Right cardiac atrium (tissue), 5 donors: ENCODE results near the gene UMPS. TPM values are rescaled to one million over a fixed set of nuclear protein-coding genes. Genes with fewer than 3 reads are reported as not detected.

Experiments
- ATAC-seq, 2 donors: fragments of 200-7000 bp; cut with Tn5 transposase; one replicate each; pipeline versions ENCODE4 v1.8.0 to v1.9.1; 2020; ENCODE audit warnings: moderate library complexity in 2 of 2, mild to moderate bottlenecking in 1 of 2
- DNase-seq, 3 donors: peaks; one replicate each; pipeline ENCODE4 v3.0.0-alpha.2; 2020
- H3K27ac ChIP-seq: one replicate; pipeline ENCODE4 v1.5.1; 2013; ENCODE audit warnings: mild to moderate bottlenecking, low read length, control low read depth, moderate library complexity
- H3K27me3 ChIP-seq: one replicate; pipeline ENCODE4 v1.6.1; 2013; ENCODE audit not compliant: control insufficient read depth, insufficient read depth
- H3K4me1 ChIP-seq: one replicate; pipeline ENCODE4 v1.6.1; 2013; ENCODE audit warnings: low read length; ENCODE audit not compliant: control insufficient read depth, insufficient read depth
- H3K4me3 ChIP-seq: one replicate; pipeline ENCODE4 v1.5.1; 2013; ENCODE audit warnings: low read length, control low read depth
- H3K9me3 ChIP-seq: one replicate; pipeline ENCODE4 v1.6.1; 2013; ENCODE audit warnings: low read length; ENCODE audit not compliant: control insufficient read depth
- WGBS: extraction: QIAGEN DNeasy Blood & Tissue Kit; methylation state at CpG from one replicate; pipeline ENCODE4 v1.1.7; 2013; 5-methylcytosine and 5-hydroxymethylcytosine counted together
- intact Hi-C, 4 donors: fragments of 100-400 bp; cut with DNase I; formaldehyde crosslinking; loops; one replicate each; pipeline versions ENCODE4 v1.11.0 to v1.14.0; 2022 to 2023
- polyA plus RNA-seq: library from polyadenylated mRNA; stranded (reverse); fragments of 200-250 nt; gene quantifications from one replicate; pipeline ENCODE4 v1.2.3, GENCODE V29; 2013
- total RNA-seq, 4 donors: library from RNA; stranded (reverse); fragmentation: NEBNext Ultra II Directional; extraction: Animal tissue kit (Norgen Biotek cat#: 25700); gene quantifications; one replicate each; pipeline ENCODE4 v1.2.1, GENCODE V29; 2021
- donor health status: healthy with polysubstance abuse.
- donor health status: DM: no; HTN: yes; CAD: no.
- donor health status: DM: no; HTN: no; CAD: no.
- donor health status: DM: no; HTN: yes; CAD: no; lungs with severe emphysema.
- donor health status: DM: yes; HTN: yes; CAD: no.

Gene UMPS
- total and polyA plus RNA-seq, 5 donors = 4.2 to 12.8 (median 10.4) TPM

GRCh38 chr3:124773351-124774326 lies 43.4 kb downstream of the UMPS start:
- Histone ChIP-seq H3K27ac (no peak overlapping the region), H3K9me3 (no peaks in the 10 kb centered on the region), H3K27me3 (no peaks in the 10 kb centered on the region), H3K4me3 (no peak overlapping the region), H3K4me1 (peaks cover 20% of the 10 kb centered on the region)
- ATAC-seq (no peak), DNase-seq (no peak)
- intact Hi-C loops = loop anchor here in 1 of 4 donors (5.0 kb wide), 1 partner anchor 114 kb away; the partner anchor contains the start of gene ITGB5
- WGBS = 90% methylated on average over 17 of the region's 17 CpGs

DNA sequence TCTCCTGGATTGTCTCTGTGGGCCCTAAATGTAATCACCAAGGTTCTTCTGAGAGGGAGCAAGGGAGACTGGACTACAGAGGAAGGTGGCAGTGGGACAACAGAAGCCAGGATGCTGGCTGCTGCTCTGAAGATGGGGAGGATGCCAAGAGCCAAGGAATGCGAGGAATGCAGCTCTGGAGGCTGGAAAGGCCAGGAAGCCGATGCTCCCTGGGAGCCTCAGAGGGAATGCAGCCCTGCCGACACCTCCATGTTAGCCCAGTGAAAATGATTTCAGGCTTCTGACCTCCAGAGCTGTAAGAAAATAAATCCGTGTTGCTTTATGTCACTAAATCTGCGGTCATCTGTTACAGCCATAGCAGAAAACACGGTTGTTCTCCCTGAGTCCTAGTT lies 44.1 kb downstream of the UMPS start:
- intact Hi-C loops = loop anchor here in 1 of 4 donors (5.0 kb wide), 1 partner anchor 113 kb away; the partner anchor contains the start of gene ITGB5
- peak; percentile 61 to 77 (median 74) for DNase-seq

GRCh38 chr3:124774841-124775402 lies 44.7 kb downstream of the UMPS start:
- no peak for ATAC-seq
- Histone ChIP-seq H3K4me1 (peaks cover 24% of the 10 kb centered on the region), H3K9me3 (no peaks in the 10 kb centered on the region), H3K27ac (peak overlapping the region; percentile 33), H3K4me3 (no peak overlapping the region), H3K27me3 (no peaks in the 10 kb centered on the region)
- no peak for DNase-seq
- 87% methylated on average over 7 of the region's 7 CpGs for WGBS
- intact Hi-C loops = loop anchor here in 1 of 4 donors (5.0 kb wide), 1 partner anchor 112 kb away; the partner anchor contains the start of gene ITGB5

More for the DNA sequence above, 44.1 kb downstream of the UMPS start:
- H3K27me3 ChIP-seq = no peaks in the 10 kb centered on the region
- H3K27ac ChIP-seq = peak overlapping the region; percentile 33
- peaks cover 20% of the 10 kb centered on the region for H3K4me1 ChIP-seq
- WGBS = 31% methylated on average over 6 of the region's 6 CpGs
- no peaks in the 10 kb centered on the region for H3K9me3 ChIP-seq
- H3K4me3 ChIP-seq = no peak overlapping the region
- ATAC-seq = peak; percentile 43 to 62

DNA sequence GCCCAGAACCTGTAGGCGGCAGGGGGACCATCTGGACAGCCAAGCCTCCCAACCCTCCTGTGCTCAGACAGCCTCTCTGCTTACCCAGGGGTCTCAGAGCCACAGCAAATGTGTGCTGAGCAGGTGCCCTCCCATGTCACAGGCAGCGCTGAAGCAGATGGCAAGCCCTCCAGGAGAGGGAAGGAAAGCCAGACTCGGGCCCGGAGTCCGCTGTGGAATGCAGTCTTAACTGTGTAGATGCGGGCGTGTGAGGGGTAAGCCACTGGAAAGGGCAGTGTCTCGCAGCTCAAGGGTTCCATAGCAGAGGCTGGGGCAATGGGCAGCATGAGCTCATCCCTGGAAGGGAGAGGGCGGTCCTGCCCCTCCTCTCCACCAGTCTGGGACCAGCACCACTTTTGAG lies 45.6 kb downstream of the UMPS start:
- H3K4me1 ChIP-seq = peaks cover 26% of the 10 kb centered on the region
- ATAC-seq (no peak), DNase-seq (no peak)
- H3K9me3 ChIP-seq = no peaks in the 10 kb centered on the region
- no peak overlapping the region for H3K4me3 ChIP-seq
- H3K27ac ChIP-seq = no peak overlapping the region
- no peaks in the 10 kb centered on the region for H3K27me3 ChIP-seq
- intact Hi-C loops = no loop called here
- 80% methylated on average over 9 of the region's 9 CpGs for WGBS

GRCh38 chr3:124776856-124777255 lies 46.6 kb downstream of the UMPS start:
- Histone ChIP-seq H3K4me3 (no peak overlapping the region), H3K9me3 (no peaks in the 10 kb centered on the region), H3K27ac (no peak overlapping the region), H3K27me3 (no peaks in the 10 kb centered on the region), H3K4me1 (peaks cover 33% of the 10 kb centered on the region)
- DNase-seq (no peak), ATAC-seq (no peak)
- 93% methylated on average over 5 of the region's 5 CpGs for WGBS
- intact Hi-C loops = no loop called here

DNA sequence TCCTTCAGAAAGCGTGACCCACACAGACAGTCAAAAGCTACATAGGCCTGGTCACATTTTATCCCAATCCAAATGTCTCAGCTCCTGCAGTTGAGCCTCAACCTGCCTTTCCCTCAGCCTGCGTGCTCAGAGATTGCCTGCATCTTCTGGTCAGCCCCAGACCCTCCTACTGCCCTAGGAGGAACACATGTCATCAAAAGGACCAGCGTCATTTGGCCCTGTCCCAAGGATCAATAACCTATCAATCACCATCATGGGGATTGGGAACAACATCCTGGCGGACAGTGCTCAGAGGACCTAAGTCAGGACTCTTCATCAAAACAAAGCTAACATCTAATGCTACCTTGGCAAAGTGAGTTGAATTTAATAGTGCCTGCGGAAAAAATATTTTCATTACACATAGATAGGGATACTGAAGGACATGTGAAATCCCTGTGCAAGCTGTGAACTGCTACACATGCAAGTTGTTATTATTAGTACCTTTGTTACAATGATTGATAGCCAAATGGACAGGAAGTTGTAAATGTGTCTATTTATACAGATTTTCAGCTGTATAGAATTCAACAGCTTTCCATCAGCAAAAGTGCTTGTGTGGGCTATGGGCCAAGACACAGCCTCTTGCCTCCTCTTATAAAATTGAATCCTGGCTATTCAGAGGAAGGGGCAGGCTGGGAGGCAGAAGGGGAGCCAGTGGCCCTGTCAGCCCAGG lies 47.7 kb downstream of the UMPS start:
- Histone ChIP-seq H3K4me3 (no peak overlapping the region), H3K9me3 (no peaks in the 10 kb centered on the region), H3K27ac (no peak overlapping the region), H3K27me3 (no peaks in the 10 kb centered on the region), H3K4me1 (peaks cover 32% of the 10 kb centered on the region)
- intact Hi-C loops = no loop called here
- DNase-seq (no peak), ATAC-seq (no peak)
- 82% methylated on average over 5 of the region's 5 CpGs for WGBS

DNA sequence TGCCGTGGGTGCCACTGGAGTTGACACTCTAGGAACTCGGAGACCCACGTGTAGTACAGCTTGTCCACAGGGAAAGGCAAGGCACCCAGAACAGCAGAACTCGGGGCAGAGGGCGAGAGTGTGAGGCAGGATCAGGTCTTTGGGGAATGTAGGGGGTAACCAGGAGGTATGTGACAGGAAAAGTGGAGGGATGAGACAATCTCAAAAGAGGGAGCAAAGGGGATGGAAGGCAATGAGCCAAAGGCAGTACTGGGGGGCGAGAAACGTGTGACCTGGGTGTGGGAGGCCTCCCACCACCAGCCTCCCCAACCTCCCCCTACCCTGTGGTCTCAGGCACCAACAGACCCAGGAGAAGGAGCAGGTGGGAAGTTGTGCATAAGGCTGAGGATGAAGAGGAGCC lies 48.9 kb downstream of the UMPS start:
- H3K4me1 ChIP-seq = peaks cover 28% of the 10 kb centered on the region
- H3K27ac ChIP-seq = no peak overlapping the region
- no peaks in the 10 kb centered on the region for H3K9me3 ChIP-seq
- DNase-seq = no peak
- ATAC-seq = no peak
- 80% methylated on average over 7 of the region's 7 CpGs for WGBS
- H3K27me3 ChIP-seq = no peaks in the 10 kb centered on the region
- intact Hi-C loops = no loop called here
- no peak overlapping the region for H3K4me3 ChIP-seq

DNA sequence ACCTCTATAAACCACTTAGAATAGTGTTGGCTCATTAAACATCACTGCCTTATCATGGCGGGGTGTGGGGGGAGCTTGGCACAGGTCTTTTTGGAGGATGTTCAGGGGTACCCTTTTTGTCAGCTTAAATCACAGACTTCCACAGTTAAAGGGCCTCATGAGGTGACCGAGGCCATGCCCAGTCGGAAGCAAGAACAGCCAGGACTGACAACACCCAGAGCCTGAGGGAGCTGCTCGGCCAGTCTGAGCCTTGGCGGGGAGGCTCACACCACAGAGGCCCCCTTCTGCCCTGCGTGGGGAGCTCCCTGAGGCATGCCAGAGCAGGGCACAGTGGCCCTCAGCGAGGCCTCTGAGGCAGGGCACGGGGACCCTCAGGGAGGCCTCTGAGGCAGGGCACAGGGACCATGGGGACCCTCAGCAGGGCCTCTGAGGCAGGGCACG lies 49.5 kb downstream of the UMPS start:
- Histone ChIP-seq H3K9me3 (no peaks in the 10 kb centered on the region), H3K4me1 (peaks cover 24% of the 10 kb centered on the region), H3K4me3 (no peak overlapping the region), H3K27ac (peak overlapping the region; percentile 91), H3K27me3 (no peaks in the 10 kb centered on the region)
- 47% methylated on average over 9 of the region's 9 CpGs for WGBS
- intact Hi-C loops = no loop called here
- peak; percentile 12 to 15 for ATAC-seq
- DNase-seq = peak in 1 of 3 donors; percentile 67

DNA sequence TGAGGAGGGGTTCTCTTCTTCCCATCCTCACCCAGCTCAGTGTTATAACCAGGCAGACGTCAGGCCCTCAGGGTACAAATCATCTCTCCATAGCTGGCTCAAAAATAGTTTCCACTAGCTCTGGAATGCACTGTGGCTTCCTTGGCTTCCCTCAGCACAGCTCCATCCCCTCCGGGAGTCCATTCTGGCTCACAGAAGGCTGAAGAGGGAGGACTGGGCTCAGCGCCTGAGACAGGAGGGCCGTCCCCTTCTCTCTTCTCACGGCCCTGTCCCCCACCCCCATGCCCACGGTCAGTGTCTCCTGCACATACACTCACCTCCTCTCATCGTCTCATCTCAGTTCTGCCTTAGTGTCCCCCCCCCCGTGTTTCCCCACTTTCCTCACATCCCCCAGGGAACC lies 50.1 kb downstream of the UMPS start:
- Histone ChIP-seq H3K4me3 (no peak overlapping the region), H3K27ac (peak overlapping the region; percentile 91), H3K27me3 (no peaks in the 10 kb centered on the region), H3K4me1 (peaks cover 22% of the 10 kb centered on the region), H3K9me3 (no peaks in the 10 kb centered on the region)
- WGBS = 8% methylated on average over 8 of the region's 8 CpGs
- ATAC-seq (peak; percentile 85 to 89), DNase-seq (peak; percentile 84 to 93 (median 91))
- intact Hi-C loops = no loop called here

- DNase-seq = peak; percentile 90 to 95 (median 94)
- ATAC-seq = peak; percentile 91 to 92
- WGBS = 9% methylated on average over 15 of the region's 15 CpGs
- Histone ChIP-seq H3K4me1 (peaks cover 22% of the 10 kb centered on the region), H3K27me3 (no peaks in the 10 kb centered on the region), H3K4me3 (no peak overlapping the region), H3K27ac (peak overlapping the region; percentile 91), H3K9me3 (no peaks in the 10 kb centered on the region)
- intact Hi-C loops = no loop called here
These were observed 50.7 kb downstream of the UMPS start for GRCh38 chr3:124780761-124781475.
